Endothelial cell (in vitro differentiated cells): Measurements from ENCODE around the gene ARSG. TPM values are rescaled to one million over a fixed set of nuclear protein-coding genes. Genes with fewer than 3 reads are reported as not detected.
"Not testable (repeated sequence)": the region's sequence is repeated elsewhere in the genome, so short reads cannot be mapped to it uniquely, and the experiment has no call there.

Experiments
- DNase-seq: peaks from one replicate; pipeline ENCODE4 v3.0.0; 2021; ENCODE audit warnings: low spot score
- H3K27ac Mint-ChIP-seq: one replicate; pipeline ENCODE4 v1.8.0; 2021; ENCODE audit warnings: mixed read lengths, inconsistent platforms; ENCODE audit not compliant: unreplicated experiment
- H3K27me3 Mint-ChIP-seq: one replicate; pipeline ENCODE4 v1.8.0; 2021; ENCODE audit warnings: mild to moderate bottlenecking, moderate library complexity, mixed read lengths, inconsistent platforms; ENCODE audit not compliant: unreplicated experiment
- H3K36me3 Mint-ChIP-seq: one replicate; pipeline ENCODE4 v1.8.0; 2021; ENCODE audit warnings: mild to moderate bottlenecking, low read depth, mixed read lengths, inconsistent platforms; ENCODE audit not compliant: unreplicated experiment
- H3K4me1 Mint-ChIP-seq: one replicate; pipeline ENCODE4 v1.8.0; 2021; ENCODE audit warnings: mild to moderate bottlenecking, mixed read lengths, inconsistent platforms; ENCODE audit not compliant: unreplicated experiment
- H3K4me3 Mint-ChIP-seq: one replicate; pipeline ENCODE4 v1.8.0; 2021; ENCODE audit warnings: mild to moderate bottlenecking, mixed read lengths, inconsistent platforms; ENCODE audit not compliant: unreplicated experiment
- H3K9me3 Mint-ChIP-seq: one replicate; pipeline ENCODE4 v1.8.0; 2021; ENCODE audit warnings: mixed read lengths, inconsistent platforms; ENCODE audit not compliant: unreplicated experiment
- CTCF ChIP-seq: fragments of 200-600 bp; sonication (generic); IDR thresholded peaks from one replicate; pipeline ENCODE4 v1.5.0; 2021; ENCODE audit warnings: antibody characterized with exemption; ENCODE audit not compliant: unreplicated experiment
- total RNA-seq: library from RNA; stranded (reverse); fragmentation: NEBNext Ultra II Directional; extraction: Animal tissue kit (Norgen Biotek cat#: 25700); gene quantifications from one replicate; pipeline ENCODE4 v1.2.1, GENCODE V29; 2021; ENCODE audit not compliant: unreplicated experiment

Gene ARSG
- total RNA-seq, 1 donor from 2014 or later: 9.8 TPM

GRCh38 chr17:68325961-68326360 is 34.7 kb downstream of the ARSG start:
- no peaks in the 10 kb centered on the region for H3K9me3 Mint-ChIP-seq
- no peak for DNase-seq
- H3K4me1 Mint-ChIP-seq: peaks cover 7% of the 10 kb centered on the region
- no peak for TF ChIP-seq CTCF
- H3K36me3 Mint-ChIP-seq: peaks cover 6% of the 10 kb centered on the region
- peaks cover 2% of the 10 kb centered on the region for H3K27me3 Mint-ChIP-seq
- H3K4me3 Mint-ChIP-seq: no peak overlapping the region
- H3K27ac Mint-ChIP-seq: no peak overlapping the region

- Mint-ChIP-seq H3K4me3 (peak overlapping the region; percentile 16), H3K9me3 (no peaks in the 10 kb centered on the region), H3K4me1 (peaks cover 7% of the 10 kb centered on the region), H3K27ac (no peak overlapping the region), H3K36me3 (peaks cover 6% of the 10 kb centered on the region), H3K27me3 (peaks cover 2% of the 10 kb centered on the region)
- TF ChIP-seq CTCF: no peak
- no peak for DNase-seq
These were observed 35.4 kb downstream of the ARSG start for GRCh38 chr17:68326681-68327080.

- peaks cover 4% of the 10 kb centered on the region for H3K9me3 Mint-ChIP-seq
- DNase-seq: no peak
- no peak for TF ChIP-seq CTCF
- peaks cover 2% of the 10 kb centered on the region for H3K27me3 Mint-ChIP-seq
- H3K36me3 Mint-ChIP-seq: peaks cover 13% of the 10 kb centered on the region
- H3K4me1 Mint-ChIP-seq: peaks cover 3% of the 10 kb centered on the region
- no peak overlapping the region for H3K4me3 Mint-ChIP-seq
- H3K27ac Mint-ChIP-seq: no peak overlapping the region
These were observed 36.7 kb downstream of the ARSG start for GRCh38 chr17:68327823-68328557.

GRCh38 chr17:68328676-68329075 is 37.4 kb downstream of the ARSG start:
- Mint-ChIP-seq H3K4me1 (peaks cover 3% of the 10 kb centered on the region), H3K4me3 (no peak overlapping the region), H3K9me3 (peaks cover 4% of the 10 kb centered on the region), H3K36me3 (peaks cover 14% of the 10 kb centered on the region), H3K27ac (no peak overlapping the region), H3K27me3 (peaks cover 2% of the 10 kb centered on the region)
- DNase-seq: no peak
- TF ChIP-seq CTCF: no peak

- Mint-ChIP-seq H3K36me3 (peaks cover 14% of the 10 kb centered on the region), H3K27me3 (peaks cover 2% of the 10 kb centered on the region), H3K4me1 (no peaks in the 10 kb centered on the region), H3K4me3 (no peak overlapping the region), H3K27ac (no peak overlapping the region), H3K9me3 (peaks cover 4% of the 10 kb centered on the region)
- no peak for TF ChIP-seq CTCF
- no peak for DNase-seq
These were observed 38.0 kb downstream of the ARSG start for GRCh38 chr17:68329331-68329730.

- not testable (repeated sequence) for H3K4me3 Mint-ChIP-seq, DNase-seq, H3K27me3 Mint-ChIP-seq, H3K4me1 Mint-ChIP-seq, H3K27ac Mint-ChIP-seq, H3K9me3 Mint-ChIP-seq
- H3K36me3 Mint-ChIP-seq: peaks cover 11% of the 10 kb centered on the region
These were observed 40.6 kb downstream of the ARSG start for GRCh38 chr17:68331932-68332331.
